GM12864 (cell line): ENCODE results near the gene PRDX2.

Experiments used
- DNase-seq: peaks from one replicate; pipeline ENCODE4 v3.0.0-alpha.2; 2011; ENCODE audit warnings: low read depth
- H3K4me3 ChIP-seq: 2 replicates; pipeline ENCODE4 v1.5.1; 2011; ENCODE audit warnings: mild to moderate bottlenecking, low read depth, low read length, control low read depth
- TF ChIP-seq, protein P1 (sequence below): IDR thresholded peaks from 2 replicates; pipeline ENCODE4 v1.5.1; 2011; ENCODE audit warnings: low read depth, mild to moderate bottlenecking, moderate library complexity, low read length, control low read depth, inconsistent platforms; ENCODE audit errors: missing control alignments

The PRDX2 gene

DNA sequence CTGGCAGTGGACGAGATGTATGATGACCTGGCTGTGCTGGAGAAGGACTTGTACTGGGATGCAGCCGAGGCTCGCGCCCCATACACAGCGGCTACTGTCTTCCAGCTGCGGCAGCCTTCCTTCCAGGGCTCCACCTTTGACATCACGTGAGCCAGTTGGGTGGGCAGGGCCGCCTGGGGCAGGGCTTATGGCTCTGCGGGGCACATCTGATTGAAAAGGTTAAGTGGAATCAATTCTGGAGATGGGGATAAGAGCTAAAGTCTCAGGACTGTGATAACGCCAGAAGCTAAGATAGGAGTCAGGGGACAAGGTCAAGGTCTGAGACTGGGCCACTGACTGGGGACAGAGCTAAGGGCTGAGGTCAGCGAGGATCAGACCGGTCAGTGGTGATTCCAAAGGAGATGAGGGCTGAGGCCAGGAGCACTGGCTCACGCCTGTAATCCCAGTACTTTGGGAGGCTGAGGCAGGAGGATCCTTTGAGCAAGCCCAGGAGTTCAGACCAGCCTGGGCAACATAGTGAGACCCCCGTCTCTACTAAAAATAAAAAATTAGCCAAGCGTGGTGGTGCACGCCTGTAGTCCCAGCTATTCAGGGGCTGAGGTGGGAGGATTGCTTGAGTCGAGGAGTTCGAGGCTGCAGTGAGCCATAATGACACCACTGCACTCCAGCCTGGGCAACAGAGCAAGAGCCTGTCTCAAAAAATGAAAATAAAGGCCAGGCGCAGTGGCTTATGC is 45.3 kb downstream of the PRDX2 start:
- TF ChIP-seq, protein P1, sequence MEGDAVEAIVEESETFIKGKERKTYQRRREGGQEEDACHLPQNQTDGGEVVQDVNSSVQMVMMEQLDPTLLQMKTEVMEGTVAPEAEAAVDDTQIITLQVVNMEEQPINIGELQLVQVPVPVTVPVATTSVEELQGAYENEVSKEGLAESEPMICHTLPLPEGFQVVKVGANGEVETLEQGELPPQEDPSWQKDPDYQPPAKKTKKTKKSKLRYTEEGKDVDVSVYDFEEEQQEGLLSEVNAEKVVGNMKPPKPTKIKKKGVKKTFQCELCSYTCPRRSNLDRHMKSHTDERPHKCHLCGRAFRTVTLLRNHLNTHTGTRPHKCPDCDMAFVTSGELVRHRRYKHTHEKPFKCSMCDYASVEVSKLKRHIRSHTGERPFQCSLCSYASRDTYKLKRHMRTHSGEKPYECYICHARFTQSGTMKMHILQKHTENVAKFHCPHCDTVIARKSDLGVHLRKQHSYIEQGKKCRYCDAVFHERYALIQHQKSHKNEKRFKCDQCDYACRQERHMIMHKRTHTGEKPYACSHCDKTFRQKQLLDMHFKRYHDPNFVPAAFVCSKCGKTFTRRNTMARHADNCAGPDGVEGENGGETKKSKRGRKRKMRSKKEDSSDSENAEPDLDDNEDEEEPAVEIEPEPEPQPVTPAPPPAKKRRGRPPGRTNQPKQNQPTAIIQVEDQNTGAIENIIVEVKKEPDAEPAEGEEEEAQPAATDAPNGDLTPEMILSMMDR = no peak
- H3K4me3 ChIP-seq = no peak overlapping the region
- DNase-seq = no peak

DNA sequence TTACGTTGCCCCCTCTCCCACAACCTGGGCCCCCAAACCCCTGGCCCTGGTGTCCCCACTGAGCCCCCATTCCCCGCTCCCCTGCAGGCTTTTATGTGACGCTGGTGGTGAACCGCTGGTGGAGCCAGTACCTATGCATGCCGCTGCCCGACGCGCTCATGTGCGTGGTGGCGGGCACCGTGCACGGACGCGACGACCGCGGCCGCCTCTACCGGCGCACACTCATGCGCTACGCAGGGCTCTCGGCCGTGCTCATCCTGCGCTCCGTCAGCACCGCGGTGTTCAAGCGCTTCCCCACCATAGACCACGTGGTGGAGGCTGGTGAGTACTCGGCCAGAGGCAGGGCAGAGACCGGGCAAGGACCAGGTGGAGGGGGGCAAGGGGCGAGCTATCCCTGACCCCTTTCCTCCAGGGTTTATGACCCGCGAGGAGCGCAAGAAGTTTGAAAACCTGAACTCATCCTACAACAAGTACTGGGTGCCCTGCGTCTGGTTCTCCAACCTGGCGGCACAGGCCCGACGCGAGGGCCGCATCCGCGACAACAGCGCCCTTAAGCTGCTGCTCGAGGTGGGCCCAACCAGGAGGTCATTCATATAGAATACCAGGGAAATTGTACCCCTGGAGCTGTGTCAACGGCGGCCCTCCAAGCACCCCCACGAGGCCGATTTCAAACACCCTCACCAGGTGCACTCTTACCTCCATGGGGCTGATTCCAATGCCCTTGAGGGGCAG is 47.0 kb downstream of the PRDX2 start:
- no peak overlapping the region for H3K4me3 ChIP-seq
- TF ChIP-seq, protein P1 = no peak
- no peak for DNase-seq

- no peak overlapping the region for H3K4me3 ChIP-seq
- DNase-seq = no peak
- TF ChIP-seq, protein P1 = no peak
These were observed 49.4 kb downstream of the PRDX2 start for GRCh38 chr19:12752056-12752781.

DNA sequence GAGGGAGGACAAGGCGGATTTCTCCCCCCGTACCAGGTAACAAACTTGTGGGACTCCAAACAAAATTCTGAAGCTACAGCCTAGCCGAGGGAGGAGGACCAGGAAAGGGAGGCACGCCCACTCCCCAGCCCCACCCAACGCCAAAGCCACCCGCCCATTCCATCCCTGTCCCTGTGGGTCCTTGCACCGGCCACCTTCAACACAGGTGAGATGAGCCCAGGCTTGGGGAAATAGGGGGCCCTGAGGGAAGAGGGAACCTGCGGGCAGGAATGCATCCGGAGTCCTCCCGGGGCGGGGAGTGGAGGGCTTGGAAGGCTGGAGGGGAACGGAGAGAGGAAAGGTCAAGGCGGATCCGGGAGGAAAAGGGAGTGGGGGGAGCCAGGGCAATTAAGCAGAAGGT is 50.0 kb downstream of the PRDX2 start, which contains the start of gene BEST2:
Gene BEST2 (plus strand): TSS at position 157 of the 400 bp plus-strand sequence. CDS start 802 bp downstream, outside the sequence.
- no peak for DNase-seq
- H3K4me3 ChIP-seq = no peak within 1 kb of the TSS
- TF ChIP-seq, protein P1 = no peak

DNA sequence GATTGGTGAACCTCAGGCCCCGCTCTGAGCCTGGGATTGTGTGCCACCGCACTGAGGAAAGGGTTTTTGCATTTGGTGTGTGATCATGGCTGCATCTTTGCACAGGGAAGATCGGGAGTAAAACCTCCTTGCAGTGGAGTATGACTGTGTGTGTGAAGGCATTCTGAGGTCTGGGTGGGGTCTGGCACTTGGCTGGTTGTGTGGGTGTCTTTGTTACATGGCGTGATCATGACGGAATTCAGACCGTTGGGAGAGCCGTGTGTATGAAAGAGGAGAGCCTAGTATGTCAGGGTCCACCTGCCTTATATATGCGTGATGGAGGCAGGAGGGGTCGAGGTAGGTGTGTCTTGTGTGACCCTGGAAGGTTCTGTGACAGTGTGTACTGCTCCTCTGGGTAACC is 50.7 kb downstream of the PRDX2 start:
- TF ChIP-seq, protein P1 = no peak
- no peak for DNase-seq
- H3K4me3 ChIP-seq = no peak overlapping the region

DNA sequence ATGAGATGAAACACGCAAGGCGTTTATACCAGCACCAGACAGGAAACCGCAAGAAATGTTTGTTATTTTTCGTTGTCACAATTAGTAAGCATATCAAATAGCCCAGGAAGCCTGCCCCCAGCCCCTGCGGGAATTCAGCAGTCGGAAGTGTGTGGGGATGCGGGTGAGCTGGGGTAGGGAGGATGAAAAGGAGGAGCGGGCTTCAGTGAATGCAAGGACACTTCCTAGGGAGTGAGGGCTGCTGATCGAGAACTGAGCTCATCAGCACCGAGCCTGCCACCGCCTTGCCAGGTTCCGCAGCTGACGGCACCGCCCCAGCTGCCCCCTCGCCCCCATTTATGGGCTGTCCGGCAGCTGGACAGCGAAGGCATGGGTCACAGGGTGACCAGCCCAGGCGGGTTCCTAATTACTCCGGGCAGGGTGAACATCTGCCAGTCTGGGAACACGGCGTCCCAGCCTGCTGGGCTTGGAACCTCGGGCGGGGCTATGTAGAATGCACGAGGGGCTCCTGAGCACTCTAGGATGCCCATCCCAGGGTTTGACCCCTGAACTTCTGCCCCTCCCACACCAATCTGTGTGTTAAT is 51.6 kb downstream of the PRDX2 start:
- TF ChIP-seq, protein P1 = no peak
- no peak overlapping the region for H3K4me3 ChIP-seq
- DNase-seq = no peak
